ENCODE results near the gene C4orf50. TPM values are rescaled to one million over a fixed set of nuclear protein-coding genes. Genes with fewer than 3 reads are reported as not detected.
"Not testable (repeated sequence)": the region's sequence is repeated elsewhere in the genome, so short reads cannot be mapped to it uniquely, and the experiment has no call there.

Gene C4orf50
- total RNA-seq, 1 donor from 2014 or later = not detected

GRCh38 chr4:6022607-6023288 is 4.5 kb upstream of the C4orf50 start:
- intact Hi-C loops (cut with DNase I) = no loop called here
- no peak for DNase-seq
- no peak for ATAC-seq (ENCODE audit: poor library complexity)

DNA sequence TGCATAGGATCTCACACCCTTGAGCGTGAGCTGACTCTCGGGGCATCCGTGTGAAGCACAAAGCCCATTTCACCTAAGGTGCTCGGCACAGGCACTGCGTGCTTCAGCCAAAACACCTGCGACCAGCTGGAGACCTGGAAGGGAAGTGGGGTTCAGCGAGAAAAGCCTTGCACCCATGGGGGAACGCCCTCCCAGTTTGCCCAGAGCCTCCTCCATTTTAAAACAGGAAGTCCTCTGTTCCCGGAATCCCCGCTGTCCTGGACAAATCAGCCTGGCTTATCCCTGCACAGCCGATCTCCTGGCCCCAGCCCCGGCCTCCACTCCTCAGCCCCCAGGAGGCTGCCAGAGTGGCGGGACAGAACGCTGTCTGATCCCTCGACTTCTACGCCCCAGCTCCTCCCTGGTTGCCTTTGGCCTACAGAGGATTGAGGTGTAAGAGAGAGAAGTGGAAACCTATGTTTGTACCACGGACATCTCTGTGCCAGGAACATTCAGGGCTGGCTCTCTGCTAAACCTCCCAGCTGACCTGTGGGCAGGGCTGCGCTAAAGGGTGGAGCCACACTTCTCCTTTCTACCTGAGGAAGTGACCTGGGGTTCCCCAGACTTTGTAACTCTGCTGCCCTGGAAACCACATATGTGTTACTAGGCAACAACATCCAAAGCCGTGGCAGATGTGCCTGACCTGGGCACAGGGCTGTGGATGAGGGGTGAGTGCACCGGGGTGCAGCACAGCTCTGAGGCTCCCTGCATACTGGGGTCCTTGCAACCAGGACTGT is 3.8 kb upstream of the C4orf50 start:
- DNase-seq = no peak
- intact Hi-C loops (cut with DNase I) = no loop called here
- ATAC-seq (ENCODE audit: poor library complexity) = no peak

- ATAC-seq (ENCODE audit: poor library complexity) = no peak
- intact Hi-C loops (cut with DNase I) = no loop called here
- no peak for DNase-seq
Measured at GRCh38 chr4:6020613-6021012, 2.4 kb upstream of the C4orf50 start.

DNA sequence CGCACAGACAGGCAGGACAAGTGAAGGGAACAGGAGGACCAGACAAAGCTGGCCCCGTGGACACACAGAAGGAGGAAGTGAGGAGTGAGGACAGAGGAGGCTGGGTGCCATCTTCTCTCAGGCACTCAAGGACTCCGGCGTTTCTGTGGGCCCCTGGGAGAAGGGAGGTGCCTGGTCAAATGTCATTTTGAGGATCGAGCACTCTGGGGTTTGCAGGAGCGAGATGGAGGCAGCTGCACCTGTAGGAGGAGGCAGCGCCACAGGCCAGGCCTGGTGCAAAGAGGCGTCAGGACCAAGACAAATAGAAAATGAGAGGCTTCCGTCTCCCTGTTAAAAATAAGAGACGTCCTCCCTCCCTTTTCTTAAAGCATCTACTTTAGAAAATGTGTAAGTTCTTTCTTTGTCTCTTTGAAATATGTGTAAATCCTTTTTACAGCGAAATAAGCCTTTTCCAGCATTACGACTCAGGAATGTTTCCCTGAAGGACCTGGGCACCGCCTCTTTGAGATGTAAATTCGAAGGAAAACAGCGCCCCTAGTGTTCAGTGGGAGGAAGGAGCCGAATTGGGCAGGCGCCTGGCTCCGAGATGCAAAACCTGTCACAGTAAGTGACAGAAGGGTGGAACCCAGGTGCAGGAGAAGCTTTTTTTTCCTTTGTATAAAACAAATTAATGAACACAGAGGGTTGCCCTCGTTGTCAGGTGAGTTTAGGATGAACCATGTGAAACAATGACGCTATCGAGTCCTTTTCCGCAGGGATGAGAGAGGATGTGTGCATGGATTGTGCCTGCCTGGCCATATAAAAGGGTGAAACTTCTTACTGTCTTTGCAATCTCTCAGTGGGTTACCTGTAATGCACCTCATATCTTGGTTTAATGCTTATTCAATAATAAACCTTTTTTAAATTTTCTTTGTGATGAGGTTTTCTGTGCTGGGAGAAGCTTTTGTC is 1.4 kb upstream of the C4orf50 start:
- DNase-seq = no peak
- intact Hi-C loops (cut with DNase I) = no loop called here
- ATAC-seq (ENCODE audit: poor library complexity) = no peak

DNA sequence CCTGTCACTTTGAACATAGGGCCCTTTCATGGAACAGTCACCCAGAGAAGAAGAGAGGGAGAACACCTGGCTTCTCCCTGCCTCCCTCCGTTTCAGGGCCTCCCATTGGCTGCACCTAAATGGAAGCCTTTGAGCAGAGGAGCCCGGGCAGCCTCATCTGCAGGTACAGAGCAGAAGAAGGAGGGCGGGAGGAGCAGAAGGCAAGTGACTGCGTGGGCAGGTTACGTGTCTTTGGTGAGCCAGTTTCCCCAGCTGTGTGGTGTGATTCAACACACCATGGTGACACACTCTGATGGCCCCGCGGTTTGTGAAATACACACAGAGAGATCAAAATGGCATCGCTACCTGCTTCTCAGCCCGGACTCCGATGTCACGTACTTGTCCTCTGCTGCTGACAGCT is 431 bp downstream of the C4orf50 start:
- ATAC-seq (ENCODE audit: poor library complexity) (no peak), DNase-seq (no peak)
- intact Hi-C loops (cut with DNase I) = no loop called here

GRCh38 chr4:6017030-6017429 is 1.2 kb downstream of the C4orf50 start:
- ATAC-seq (ENCODE audit: poor library complexity) = no peak
- intact Hi-C loops (cut with DNase I) = no loop called here
- no peak for DNase-seq

DNA sequence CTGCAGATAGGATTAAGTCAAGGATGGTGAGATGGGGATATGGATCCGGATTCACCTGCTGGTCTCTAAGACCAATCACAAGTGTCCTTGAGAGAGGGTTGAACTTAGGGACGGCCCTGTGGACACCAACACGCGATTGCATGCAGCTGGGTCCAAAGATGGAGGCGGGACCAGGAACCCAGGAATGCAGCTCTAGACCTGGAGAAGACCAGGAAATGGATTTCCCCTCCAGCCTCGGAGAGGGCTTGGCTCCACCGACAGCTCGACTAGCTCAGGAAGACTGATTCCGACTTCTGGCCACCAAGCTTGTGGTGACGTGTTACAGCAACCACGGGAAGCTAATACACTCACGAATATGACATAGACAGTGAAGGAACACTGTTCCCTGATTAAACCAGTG is 4.7 kb downstream of the C4orf50 start:
- intact Hi-C loops (cut with DNase I) = no loop called here
- DNase-seq = no peak
- no peak for ATAC-seq (ENCODE audit: poor library complexity)

DNA sequence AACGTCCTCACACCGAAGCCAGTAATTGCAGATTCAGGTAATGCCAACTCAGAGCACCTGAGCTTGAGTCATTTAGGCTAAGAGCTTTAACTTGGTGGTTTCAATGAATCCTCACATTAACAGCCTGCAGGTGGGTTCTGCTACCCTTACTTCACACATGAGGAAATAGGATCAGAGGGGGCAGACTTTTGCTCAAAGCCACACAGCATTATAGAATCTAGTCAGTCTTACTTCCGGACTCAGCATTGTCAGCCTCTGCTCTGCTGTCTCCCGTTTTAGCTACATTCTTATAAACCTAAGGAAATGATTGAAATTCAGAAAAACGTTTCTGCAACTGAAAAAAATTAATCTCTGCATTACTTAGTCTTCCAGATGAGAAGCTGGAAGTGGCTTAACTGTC is 6.0 kb downstream of the C4orf50 start:
- DNase-seq = no peak
- no peak for ATAC-seq (ENCODE audit: poor library complexity)
- intact Hi-C loops (cut with DNase I) = no loop called here

- no peak for ATAC-seq (ENCODE audit: poor library complexity)
- no peak for DNase-seq
- intact Hi-C loops (cut with DNase I) = no loop called here
Measured at GRCh38 chr4:6011686-6012085, 6.5 kb downstream of the C4orf50 start.

- intact Hi-C loops (cut with DNase I) = no loop called here
- ATAC-seq (ENCODE audit: poor library complexity) (no peak), DNase-seq (no peak)
Measured at GRCh38 chr4:6011271-6011671, 7.0 kb downstream of the C4orf50 start.

GRCh38 chr4:6010789-6011188 is 7.4 kb downstream of the C4orf50 start:
- ATAC-seq (ENCODE audit: poor library complexity) (no peak), DNase-seq (no peak)
- intact Hi-C loops (cut with DNase I) = no loop called here

DNA sequence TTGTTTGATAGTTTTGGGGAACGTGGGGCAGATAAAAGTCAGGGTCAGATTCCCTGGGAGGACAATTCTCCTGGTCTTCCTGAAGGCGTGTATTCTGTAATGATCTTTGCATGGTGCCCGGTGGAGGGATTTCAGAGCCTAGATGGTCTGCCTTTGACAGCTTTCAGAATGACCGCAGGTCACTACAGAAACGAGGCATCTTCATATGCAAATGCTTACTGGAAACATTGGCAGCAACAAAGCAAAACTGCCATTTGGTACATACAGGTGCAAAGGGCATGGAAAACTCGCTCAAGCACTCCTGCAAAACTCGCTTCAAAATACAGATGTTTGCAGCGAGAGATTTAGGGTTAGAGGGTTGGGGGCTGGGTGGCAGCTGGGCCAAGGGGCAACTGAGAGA is 8.8 kb downstream of the C4orf50 start:
- intact Hi-C loops (cut with DNase I) = loop anchor here (5.0 kb wide), 1 partner anchor 63 kb away; no protein-coding TSS in a partner anchor
- no peak for DNase-seq
- ATAC-seq (ENCODE audit: poor library complexity) = no peak

- intact Hi-C loops (cut with DNase I) = loop anchor here (5.0 kb wide), 1 partner anchor 63 kb away; no protein-coding TSS in a partner anchor
- DNase-seq = no peak
- no peak for ATAC-seq (ENCODE audit: poor library complexity)
Measured at GRCh38 chr4:6008766-6009385, 9.4 kb downstream of the C4orf50 start.

DNA sequence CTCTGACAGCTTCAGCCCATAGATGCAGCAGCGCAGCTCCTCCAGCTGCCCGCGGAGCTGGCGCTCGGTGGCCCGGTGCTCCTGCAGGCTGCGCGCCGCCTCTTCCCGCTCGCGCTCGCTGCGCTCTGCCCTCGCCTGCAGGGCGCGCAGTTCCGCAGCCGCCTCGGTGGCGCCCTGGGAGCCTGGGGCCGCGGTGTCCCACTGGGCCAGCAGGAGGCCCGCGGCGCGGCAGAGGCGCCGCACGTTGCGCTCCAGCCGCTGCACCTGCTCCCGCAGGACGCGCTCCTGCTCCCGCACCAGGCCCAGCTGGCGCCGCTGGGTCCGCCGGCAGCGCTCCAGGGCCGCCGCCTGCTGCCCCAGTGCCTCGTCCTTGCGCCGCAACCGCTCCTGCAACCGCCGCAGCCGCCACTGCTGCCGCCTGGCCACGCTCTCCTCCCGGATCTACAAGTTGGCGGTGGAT is 10.1 kb downstream of the C4orf50 start:
- no peak for ATAC-seq (ENCODE audit: poor library complexity)
- DNase-seq = no peak
- intact Hi-C loops (cut with DNase I) = loop anchor here (5.0 kb wide), 1 partner anchor 64 kb away; no protein-coding TSS in a partner anchor

GRCh38 chr4:6005175-6005574 is 13.1 kb downstream of the C4orf50 start:
- no peak for DNase-seq
- no peak for ATAC-seq (ENCODE audit: poor library complexity)
- intact Hi-C loops (cut with DNase I) = loop anchor here (5.0 kb wide), 1 partner anchor 67 kb away; no protein-coding TSS in a partner anchor

GRCh38 chr4:6003485-6003884 is 14.7 kb downstream of the C4orf50 start:
- ATAC-seq (ENCODE audit: poor library complexity); DNase-seq; intact Hi-C loops (cut with DNase I): not testable (repeated sequence)

DNA sequence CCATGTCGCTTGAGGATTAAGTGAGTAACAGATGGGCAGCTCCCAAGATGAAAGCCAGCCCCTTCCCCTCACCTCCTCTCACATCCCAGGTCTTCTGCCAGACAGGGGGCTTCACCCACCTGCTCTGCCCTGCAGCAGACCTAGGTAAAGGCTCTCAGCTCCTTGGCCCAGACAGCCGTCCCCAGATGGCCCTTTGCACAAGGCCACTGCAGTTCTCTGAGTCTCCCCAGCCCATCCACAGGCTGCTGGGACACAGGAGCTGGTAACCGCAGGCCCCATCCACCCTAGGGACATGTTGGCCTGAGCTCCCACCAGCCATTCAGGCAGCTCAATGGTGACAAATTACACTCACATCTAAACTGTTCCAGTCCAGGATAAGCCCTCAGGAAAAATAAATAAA is 15.3 kb downstream of the C4orf50 start:
- intact Hi-C loops (cut with DNase I) = no loop called here
- ATAC-seq (ENCODE audit: poor library complexity) (no peak), DNase-seq (no peak)

DNA sequence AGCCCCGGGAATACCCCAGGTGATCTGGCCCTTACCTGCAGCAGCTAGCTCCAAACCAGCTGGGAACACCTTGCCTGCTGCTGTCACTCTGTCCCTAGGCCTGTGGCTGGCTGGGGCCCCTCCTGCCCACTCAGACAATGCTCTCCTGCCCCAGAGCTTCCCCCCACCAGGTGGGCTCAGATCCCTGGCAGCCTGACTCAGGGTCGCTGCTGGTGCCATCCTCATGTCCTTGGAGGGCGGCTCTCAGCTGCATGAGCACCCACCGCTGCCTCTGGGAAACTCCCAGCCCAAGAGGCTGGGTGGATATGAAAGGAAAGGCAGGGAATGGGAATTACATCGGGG is 15.8 kb downstream of the C4orf50 start:
- intact Hi-C loops (cut with DNase I) = no loop called here
- DNase-seq = no peak

More for the DNA sequence above, 15.8 kb downstream of the C4orf50 start:
- no peak for ATAC-seq (ENCODE audit: poor library complexity)

Measured in Right ventricle myocardium superior (tissue), 1 donor.